Ramos (cell line): Measurements from ENCODE around the gene LILRA5.
"Not testable (repeated sequence)": the region's sequence is repeated elsewhere in the genome, so short reads cannot be mapped to it uniquely, and the experiment has no call there.

Experiments
- in situ Hi-C: fragments of 300-500 bp; cut with MboI; formaldehyde crosslinking; loops from one replicate; pipeline ENCODE4 v1.14.3; 2022; ENCODE audit warnings: low sequenced_read_pairs; ENCODE audit not compliant: unreplicated experiment

The LILRA5 gene

DNA sequence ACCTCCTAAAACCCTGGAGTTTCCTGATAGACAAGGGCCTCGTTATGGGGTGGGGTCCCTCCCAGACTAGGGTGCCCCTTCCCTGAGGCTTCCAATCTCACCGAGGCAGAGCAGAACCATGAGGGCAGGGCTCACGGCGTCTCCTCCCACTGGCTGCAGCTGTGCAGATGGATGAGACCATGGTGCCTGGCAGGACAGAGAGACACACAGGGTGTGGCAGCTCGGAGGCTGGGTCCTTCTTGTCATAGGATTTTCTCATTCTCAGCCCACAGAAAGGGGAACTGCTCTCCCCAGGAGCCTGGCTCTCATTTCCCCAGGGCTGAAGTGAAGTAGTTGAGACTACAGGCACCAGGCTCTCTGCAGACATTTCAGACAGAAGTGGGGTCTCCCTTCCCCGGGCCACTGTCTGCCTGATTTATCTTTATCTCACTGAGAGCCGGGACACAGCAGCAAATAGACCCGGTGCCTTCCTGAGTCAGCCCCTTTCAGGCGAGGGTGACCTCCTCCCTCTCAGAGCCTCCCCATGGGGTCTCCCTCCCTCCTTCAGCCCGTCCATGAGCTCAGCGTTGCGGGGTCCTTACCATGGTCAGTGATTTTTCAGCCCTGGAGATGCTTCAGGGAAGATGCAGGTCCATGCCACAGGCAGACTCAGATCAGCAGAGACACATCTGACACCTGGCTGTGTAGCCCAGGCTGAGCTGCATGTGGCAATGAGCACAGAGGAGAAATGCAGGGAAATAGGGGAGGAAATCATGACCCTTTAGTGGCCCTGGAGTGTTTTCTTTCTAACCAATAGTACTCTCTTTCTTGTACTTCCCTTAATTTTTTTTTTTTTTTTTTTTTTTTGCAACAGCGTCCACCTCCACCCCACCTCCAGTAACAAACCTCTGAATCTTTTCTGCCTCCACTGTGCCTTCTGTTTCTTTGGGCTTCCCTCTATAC lies at the start of gene LILRA5:
LILRA5 (minus strand) TSS at position 731 of the 942 bp plus-strand sequence; CDS start at position 584, 147 bp downstream.
- in situ Hi-C loops: no loop called here

DNA sequence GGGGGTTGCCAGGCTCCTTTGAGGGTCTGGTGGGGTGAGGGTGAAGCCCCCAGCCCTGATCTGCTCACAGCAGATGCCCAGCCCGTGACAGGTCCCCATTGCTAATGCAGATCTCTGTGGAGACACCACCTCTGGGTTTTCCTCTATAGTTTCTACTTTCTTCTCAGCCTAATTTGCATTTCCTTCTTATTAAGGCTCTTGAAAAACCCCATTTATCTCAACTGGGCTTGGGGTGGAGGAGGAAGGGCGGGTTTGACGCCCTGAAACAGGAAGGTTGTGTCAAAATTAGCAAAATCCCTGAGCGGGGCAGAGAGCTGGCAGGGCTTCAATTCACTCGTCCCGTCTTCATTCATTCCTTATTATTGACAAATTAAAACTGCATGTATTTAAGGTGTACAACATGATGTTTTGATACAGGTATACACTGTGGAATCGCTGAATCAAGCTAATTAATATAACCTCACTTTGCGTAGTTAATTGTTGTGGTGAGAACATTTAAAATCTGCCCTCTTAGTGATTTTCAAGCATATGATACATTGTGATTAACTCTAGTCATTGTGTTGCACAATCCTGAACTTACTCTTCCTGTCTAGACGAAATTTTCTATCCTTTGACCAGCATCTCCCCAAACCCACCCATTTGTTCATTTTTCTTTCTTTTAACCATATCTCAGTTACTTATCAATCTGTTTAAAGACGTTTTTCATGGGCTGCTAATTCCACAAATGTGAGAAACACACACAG lies 48.9 kb upstream of the LILRA5 start:
- in situ Hi-C loops: not testable (repeated sequence)

DNA sequence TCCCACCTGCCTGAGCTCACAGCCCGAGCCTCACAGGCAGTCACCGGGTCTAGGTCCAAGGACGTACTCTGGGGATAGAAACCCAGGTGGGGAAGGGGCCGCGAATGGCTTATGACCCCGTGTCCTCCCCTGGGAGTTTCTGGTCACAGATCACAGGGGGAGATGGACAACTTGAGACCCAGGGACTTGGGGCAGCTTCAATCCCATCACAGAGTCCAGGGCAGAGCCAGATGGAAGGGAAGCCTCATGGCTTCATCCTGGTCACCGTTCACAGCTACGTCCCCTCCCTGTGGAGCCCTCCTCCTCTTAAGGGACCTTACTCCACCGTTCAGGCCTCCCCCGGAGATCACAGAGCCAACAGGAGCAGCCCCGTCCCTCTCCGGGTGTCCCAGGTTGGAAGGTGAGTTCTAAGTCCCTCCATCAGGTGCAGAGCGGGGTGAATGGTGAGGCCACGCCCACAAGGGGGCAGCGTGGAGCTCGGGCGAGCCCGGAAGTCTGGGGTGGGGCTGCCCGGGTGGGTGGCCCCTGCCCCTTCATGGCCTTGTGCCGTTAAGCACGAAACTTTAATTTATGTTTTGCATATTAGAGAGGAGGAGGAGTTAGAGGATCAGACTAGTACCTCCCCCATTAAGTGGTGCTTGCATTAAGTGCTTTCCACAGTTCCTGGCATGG lies 46.3 kb upstream of the LILRA5 start:
- in situ Hi-C loops: not testable (repeated sequence)

DNA sequence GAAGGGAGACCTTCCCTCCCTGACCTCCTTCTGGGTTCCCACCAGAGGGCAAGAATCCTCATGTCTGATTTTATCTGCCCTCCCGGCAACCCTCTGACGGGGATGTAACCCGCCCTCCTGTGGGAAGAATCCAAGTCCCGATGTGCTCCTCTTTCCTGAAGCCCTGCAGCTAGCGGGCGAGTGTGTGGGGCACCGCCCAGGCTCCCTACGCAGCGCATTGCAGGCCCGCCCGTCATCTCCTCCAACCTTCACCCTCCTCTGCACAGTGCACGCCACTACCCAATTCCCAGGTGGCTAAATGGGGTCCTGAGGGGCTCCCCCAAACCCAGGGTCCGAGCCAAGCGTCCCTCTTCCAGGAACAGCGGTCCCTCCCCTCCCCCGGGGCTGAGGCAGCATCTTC lies 44.4 kb upstream of the LILRA5 start:
- in situ Hi-C loops: no loop called here

GRCh38 chr19:54356444-54357056 lies 43.6 kb upstream of the LILRA5 start:
- in situ Hi-C loops: no loop called here

GRCh38 chr19:54355675-54356074 lies 42.7 kb upstream of the LILRA5 start:
- in situ Hi-C loops: no loop called here

DNA sequence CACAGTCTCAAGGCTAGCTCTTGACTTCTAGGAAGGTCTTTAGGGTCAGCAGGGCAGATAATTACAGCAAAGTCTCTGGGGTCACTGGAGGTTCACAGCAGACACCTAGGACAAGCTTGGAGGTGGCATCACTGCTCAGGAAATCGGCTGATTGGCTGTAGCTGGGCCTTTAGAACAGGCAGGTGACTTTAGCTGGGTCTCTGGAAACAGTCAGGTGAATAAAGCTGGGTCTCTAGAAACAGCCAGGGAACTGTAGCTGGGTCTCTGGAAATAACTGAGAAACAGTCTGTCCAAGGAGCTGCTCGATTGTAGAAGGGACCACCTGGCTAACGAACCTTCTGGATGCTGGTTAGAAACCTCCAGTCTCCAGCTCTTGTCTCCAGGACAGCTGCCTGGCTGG lies 41.8 kb upstream of the LILRA5 start:
- in situ Hi-C loops: no loop called here

DNA sequence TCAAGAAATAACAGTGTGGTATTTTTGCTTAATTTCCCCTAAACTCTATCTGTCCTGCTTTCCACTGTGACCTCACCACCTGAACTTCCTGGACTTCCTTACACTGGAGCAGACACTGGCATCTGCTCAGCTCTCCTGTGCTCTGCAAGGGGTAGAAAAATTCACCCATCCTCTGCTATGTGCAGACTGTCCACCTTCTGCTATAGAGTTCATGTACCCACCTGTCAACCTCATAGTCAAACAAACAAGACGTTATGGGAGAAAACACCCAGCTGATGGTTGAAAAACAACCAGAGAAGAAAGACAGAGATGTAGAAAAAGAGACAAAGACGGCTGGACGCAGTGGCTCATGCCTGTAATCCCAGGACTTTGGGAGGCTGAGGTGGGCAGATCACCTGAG lies 39.6 kb upstream of the LILRA5 start:
- in situ Hi-C loops: no loop called here

DNA sequence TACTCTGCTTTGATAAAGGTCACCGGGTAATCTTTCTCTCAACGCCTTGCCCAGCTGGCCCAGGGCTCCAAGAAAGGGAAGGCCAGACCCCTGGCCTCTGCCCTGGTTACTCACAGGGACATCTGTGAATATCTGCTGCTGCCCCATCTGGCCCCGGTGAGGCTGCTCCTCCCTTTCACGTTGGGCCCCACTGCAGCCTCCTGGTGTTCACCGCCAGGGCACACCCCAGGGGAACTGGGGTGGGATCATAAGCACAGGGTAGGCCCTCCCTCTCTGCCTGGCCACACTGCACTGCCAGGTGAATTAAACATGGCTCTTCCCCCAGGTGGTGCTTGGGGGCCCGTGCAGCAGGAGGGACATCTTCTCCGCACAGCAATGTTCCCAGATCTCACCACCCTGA lies 39.1 kb upstream of the LILRA5 start:
- in situ Hi-C loops: no loop called here

- in situ Hi-C loops: no loop called here
Observed at GRCh38 chr19:54351474-54351873, 38.5 kb upstream of the LILRA5 start.

DNA sequence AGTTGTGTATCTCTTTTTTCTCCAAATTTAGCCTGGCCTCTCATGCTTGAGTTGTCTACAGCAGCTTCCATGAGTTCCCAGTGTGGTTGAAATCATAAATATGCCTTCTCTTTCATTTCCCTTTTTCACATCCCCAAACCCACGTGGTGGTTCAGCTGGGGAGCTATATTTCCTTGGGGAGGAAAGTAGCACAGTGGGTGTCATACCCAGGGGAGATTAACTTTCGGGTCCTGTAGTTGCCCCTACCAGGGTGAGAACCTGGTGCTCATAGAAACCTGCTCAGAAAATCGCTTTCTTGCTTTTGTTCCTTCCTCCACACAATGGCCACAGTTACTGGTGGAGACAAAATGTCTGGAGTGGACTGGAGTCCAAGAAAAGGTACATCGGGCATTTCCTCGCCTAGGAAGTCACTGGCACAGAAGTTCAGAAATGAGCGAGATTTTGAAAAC lies 33.0 kb upstream of the LILRA5 start:
- in situ Hi-C loops: no loop called here

- in situ Hi-C loops: no loop called here
Observed at GRCh38 chr19:54343868-54344267, 30.9 kb upstream of the LILRA5 start.

GRCh38 chr19:54341295-54341694 lies 28.3 kb upstream of the LILRA5 start:
- in situ Hi-C loops: no loop called here

DNA sequence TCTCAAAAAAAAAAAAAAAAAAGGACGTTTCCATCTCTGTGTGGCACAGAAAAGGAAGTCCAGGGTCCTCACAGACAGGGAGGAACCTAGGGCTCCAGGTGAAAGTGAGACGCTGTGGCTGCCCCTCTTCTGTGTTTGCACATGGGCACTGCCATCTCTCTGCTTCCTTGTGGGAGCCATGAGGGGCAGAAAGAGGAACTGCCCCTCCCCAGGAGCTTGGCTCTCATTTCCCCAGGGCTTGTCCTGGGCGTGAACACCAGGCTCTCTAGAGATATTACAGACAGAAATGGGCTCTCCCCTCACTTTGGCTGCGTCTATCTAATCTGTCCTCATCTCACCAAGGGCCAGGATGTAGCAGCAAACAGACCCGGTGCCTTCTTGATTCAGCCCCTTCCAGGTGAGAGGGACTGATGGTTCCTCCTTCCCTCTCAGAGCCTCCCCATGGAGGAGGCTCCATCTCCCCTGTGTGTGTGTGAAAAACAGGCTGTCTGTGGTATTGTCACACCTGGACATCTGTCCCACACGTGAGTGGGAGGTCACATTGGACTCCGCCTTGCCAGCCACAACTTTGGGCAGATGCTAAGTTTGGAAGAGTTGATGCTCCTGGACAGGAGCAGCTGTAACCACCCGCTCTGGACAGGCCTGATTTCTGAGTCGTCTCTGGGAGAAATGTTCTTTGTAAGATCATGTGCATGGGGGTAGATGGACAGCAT lies 26.8 kb upstream of the LILRA5 start:
- in situ Hi-C loops: no loop called here

DNA sequence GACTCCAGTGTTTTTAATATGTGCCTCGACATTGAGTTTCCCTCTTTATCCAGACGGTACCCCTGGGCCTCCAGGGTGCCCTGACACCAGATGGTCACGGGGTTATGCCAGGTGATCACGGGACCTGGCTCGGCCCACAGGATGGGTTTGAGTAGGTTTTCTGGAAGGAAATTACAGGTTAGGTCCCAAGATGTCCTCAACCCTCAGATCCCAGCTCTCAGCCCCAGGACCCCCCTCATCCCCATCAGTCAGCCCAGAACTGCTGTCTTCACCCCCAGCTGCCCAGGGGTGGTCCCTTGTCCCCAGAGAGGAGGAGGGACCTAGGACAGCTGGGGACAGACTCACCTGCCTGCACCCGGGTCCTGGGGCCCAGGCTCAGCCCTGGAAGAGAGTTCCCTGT lies 25.6 kb upstream of the LILRA5 start:
- in situ Hi-C loops: no loop called here

DNA sequence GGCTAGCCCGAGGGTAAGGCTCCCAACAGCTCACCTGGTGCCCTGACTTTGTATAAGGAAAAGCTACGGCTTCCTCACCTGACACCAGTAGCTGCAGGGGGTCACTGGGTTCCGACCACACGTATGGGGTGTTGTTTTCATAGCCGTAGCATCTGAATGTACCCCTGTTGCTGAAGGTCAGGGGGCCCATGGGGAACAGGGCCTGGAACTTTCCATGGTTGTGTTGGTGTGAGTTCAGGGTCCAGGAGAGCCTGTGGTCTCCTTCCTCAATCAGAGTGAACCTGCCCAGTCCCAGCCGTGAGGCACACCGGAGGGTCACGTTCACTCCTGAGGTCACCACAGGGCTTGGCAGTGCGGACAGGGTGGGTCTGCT lies 24.9 kb upstream of the LILRA5 start:
- in situ Hi-C loops: no loop called here

DNA sequence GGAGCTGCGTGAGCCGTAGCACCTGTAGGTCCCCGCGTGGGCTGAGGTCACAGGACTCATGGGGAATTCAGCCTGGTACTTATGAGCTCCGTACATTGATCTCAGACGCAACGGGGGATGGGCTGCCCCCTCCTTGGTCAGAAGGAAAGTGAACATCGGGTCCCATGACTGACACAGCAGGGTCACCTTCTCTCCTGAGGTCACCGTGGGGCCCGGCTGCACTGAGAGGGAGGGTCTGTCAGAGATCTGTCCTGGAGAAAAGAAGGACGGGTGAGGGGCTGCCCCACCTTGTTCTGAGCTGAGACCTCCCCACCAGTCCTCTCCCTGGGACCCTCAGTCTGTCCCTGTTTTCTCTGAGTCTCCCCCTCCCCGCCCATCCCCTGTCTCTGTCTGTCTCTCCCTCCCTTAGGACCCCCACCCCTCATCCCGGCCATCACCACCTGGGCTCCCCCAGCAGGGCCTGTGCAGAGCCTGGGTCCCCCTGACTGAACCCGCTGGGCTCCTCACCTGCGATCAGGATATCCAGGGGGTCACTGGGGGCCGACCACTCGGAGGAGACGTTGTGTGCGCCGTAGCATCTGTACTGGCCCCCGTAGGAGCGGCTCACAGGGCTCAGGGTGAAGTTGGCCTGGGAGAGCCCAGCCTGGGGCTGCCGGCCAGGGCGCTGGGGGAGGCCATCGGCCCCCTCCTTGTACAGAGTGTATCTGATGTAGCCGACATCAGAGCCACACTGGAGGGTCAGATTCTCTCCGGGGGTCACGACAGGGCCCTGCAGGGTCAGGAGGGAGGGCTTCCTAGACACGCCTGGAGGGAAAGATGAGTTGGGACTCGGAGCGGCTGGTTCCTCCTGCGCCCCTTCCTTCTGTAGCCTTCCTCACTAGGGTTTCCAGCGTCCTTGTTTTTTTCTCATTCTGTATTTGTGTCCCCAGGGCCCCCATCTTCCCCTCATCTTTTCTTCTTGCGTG lies 24.2 kb upstream of the LILRA5 start:
- in situ Hi-C loops: no loop called here

GRCh38 chr19:54335979-54336892 lies 23.3 kb upstream of the LILRA5 start:
- in situ Hi-C loops: no loop called here
